LoVo (cell line): ENCODE measurements around the gene CUL9.
A peak's percentile ranks its signal among the peaks of the same experiment; 100 is the strongest.
"Not testable (repeated sequence)": the region's sequence is repeated elsewhere in the genome, so short reads cannot be mapped to it uniquely, and the experiment has no call there.

Experiments used
- DNase-seq: peaks from one replicate; pipeline ENCODE4 v3.0.0-alpha.2; 2016; ENCODE audit warnings: low spot score

CUL9 gene

GRCh38 chr6:43181942-43182860 lies at the start of gene CUL9:
Gene CUL9, plus strand, starts transcription at chr6:43182196. Its CDS starts 2,115 bp downstream, at chr6:43184311.
- peak; percentile 72 for DNase-seq

DNA sequence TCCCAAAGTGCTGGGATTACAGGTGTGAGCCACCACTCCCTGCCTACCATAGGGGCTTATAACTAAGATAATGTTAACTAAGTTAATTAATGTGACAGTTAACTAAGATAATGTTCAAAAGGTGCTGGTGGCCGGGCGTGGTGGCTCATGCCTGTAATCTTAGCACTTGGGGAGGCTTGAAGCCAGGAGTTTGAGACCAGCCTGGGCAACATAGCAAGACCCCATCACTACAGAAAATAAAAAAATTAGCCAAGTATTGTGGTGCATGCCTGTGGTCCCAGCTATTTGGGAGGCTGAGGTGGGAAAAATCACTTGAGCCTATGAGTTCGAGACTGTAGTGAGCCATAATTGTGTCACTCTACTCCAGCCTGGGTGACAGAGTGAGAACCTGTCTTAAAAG lies 43.7 kb upstream of the CUL9 start:
- DNase-seq, result no peak

DNA sequence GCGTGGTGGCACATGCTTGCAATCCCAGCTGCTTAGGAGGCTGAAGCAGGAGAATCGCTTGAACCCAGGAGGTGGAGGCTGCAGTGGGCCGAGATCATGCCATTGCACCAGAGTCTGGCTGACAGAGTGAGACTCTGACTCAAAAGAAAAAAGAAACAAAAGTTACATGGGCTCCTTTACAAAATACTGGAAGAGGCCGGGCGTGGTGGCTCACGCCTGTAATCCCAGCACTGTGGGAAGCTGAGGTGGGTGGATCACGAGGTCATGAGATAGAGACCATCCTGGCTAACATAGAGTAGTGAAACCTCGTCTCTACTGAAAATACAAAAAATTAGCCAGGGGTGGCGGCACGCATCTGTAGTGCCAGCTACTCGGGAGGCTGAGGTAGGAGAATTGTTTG lies 42.0 kb upstream of the CUL9 start:
- DNase-seq, result not testable (repeated sequence)

DNA sequence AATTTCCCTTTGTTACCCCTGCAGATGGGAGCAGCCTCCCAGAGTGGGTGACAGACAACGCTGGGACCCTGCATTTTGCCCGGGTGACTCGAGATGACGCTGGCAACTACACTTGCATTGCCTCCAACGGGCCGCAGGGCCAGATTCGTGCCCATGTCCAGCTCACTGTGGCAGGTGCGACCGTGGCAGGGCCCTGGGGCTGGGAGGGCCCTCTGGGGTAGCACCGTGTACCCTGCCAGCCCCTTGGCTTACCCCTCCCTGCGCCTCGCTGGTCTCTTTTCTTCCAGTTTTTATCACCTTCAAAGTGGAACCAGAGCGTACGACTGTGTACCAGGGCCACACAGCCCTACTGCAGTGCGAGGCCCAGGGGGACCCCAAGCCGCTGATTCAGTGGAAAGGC lies 40.4 kb upstream of the CUL9 start:
- no peak for DNase-seq

DNA sequence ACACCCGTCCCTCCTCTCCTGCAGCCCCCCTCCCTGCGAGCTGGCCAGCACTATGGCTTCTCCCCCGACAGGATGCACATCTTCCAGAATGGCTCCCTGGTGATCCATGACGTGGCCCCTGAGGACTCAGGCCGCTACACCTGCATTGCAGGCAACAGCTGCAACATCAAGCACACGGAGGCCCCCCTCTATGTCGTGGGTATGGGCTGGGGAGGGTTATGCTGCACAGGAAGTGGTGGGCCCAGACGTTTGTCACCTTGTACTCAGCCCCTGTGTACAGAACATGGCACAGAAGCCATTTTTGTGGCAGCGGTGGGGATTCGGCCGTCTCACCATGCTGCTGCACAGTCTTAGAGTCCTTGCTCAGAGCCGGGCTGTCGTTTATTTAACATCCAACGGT lies 39.9 kb upstream of the CUL9 start:
- no peak for DNase-seq

DNA sequence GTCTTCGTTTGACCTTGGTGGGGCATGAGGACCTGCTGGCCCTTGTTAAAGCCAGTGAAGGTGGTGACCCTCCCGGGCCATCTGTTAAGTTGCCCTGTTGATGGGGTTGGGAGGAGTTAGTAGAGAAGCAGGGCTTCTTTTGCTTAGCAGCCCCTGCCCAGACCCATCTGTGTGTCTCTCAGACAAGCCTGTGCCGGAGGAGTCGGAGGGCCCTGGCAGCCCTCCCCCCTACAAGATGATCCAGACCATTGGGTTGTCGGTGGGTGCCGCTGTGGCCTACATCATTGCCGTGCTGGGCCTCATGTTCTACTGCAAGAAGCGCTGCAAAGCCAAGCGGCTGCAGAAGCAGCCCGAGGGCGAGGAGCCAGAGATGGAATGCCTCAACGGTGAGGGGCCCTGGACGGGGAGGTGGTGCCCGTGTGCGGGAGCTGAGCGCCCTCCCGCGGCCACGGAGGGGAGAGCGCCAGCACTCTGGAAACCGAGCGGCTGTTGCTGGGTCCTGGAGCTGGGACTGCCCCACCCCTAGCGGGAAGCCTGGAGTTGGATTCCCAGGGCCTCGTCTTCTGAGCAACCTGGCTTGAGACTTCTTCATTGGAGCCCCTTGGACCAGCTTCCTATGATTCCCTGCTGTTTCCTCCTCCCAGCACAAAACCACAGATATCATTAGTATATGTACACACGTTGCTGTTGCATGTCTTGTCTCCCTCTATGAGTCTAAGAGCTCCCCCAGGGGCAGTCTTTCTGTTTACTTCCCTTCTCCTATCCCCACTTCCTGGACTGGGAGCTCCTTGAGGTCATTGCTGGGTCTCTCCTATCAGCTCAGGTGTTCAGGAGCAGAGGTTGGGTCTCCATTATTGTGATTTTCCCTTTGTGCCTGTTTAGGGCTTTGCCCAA lies 38.5 kb upstream of the CUL9 start:
- peak; percentile 32 for DNase-seq

DNA sequence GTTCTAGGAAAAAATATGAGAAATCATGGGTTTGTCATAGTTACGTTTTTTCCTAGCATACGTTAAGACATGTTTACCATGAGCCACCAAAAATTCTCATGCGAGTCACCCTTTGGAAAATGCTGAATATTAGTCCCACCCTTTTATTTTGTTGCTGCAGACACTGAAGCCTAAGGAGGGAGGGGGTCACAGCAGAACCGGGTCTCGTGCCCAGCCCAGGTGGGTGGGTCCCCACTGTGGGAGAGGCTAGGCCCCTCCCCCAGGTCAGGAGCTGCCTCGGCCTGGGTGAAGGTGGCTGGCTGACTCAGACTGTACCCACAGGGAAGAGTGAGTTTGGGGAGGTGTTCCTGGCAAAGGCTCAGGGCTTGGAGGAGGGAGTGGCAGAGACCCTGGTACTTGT lies 37.1 kb upstream of the CUL9 start:
- no peak for DNase-seq

GRCh38 chr6:43146261-43146660 lies 35.7 kb upstream of the CUL9 start:
- DNase-seq, result no peak

DNA sequence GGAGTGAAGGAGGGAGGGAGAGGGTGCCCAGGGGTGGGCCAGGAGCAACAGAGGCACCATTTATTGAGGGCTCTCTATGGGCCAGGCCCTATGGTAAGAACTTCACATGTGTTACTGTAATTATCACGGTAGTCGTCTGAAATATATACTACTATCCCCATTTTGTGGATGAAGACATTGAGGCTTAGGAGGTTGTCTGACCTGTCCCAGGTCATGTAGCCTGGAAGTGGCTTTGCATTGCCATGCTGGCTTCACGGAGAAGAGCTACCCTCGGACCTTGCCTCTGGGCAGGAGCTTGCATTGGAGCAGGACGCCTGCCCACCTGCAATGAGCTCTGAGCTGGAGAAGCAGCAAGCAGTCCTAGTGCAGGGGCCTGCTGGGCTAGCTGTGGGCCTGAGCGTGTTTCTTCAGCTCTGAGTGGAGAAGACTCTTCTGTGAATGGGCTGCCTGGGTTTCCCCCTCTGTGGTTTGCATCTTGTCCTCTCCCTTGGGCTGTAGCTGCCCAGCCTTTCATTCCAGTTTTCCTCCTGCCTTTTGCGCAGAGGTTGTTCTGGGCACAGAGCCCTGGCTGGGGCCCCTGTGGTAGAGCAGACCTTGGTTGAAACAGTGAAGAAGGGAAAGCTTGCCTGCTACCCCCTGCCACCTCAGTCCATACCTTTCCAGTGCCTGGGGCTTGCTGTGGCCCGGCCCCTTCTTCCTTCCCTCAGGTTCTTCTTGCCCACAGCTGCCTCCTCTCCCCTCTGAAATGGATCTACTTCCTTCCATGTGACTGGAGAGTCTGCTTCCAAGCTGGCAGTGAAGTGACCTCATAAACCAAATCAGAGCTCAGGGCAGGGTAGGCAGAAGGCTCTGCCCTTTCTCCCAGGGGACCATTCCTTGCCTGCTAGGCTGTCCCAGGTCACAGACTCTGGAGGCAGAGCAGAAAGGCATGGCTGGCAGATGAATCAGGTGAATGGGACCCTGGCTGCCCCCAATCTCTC lies 35.0 kb upstream of the CUL9 start:
- DNase-seq, result no peak

DNA sequence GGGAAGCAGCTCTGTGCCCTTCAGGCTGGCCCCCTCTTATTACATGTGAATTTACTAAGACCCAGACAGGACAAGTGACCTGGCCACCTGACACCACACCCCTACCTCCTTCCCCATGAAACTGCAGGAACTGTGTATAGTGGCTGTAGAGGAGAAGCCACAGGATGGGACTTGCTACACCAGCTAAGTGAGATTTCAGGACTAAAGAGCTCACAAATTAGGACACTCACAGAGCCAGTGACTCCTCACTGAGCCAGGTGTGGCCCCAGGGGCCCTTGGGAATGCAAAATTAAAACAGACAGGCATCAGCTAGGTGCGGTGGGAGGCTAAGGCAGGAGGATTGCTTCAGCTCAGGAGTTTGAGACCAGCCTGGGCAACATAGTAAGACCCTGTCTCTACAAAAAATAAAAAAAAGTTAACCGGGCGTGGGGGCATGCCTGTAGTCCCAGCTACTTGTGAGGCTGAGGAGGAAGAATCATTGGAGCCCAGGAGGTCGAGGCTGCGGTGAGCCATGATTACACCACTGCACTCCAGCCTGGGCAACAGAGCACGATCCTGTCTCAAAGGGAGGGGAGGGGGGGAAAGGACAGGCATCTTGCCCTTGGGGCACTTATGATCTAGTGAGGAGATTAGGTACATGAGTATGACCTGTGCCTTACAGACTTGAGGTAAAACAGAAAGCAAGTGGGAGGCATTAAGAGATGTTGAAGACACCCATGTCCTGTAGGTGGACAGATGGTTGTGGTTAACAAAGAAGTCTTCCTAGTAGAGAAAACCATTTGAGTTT lies 34.1 kb upstream of the CUL9 start:
- DNase-seq, result no peak

DNA sequence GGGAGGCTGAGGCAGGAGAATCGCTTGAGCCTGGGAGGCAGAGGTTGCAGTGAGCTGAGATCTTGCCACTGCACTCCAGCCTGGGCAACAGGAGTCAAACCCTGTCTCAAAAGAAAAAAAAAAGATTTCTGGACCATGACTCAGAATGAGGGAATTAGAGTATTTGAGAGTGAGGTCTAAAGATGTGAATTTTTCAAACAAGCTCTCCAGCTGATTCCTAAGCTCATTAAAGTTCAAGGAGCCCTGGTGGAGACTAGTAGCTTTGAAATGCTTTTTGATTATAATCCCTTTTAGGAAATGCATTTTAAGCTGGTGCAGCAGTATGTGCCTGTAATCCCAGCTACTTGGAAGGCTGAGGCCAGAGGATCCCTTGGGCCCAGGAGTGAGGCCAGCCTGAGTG lies 32.7 kb upstream of the CUL9 start:
- DNase-seq, result no peak

- no peak for DNase-seq
Measured at GRCh38 chr6:43150051-43150751, 31.8 kb upstream of the CUL9 start.

DNA sequence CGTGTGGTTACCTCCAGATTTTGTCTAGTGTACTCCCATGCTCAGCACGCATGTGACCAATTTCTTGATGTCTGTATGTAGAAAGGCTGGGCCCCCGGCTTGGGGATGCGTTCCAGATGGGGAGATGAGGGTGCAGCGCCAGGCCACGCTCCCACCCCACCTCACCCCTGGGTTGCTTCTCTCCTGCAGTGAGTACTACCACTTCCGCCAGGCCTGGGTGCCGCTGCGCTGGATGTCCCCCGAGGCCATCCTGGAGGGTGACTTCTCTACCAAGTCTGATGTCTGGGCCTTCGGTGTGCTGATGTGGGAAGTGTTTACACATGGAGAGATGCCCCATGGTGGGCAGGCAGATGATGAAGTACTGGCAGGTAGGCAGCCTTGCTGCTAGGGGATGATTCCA lies 22.4 kb upstream of the CUL9 start:
- DNase-seq, result no peak

- no peak for DNase-seq
Measured at GRCh38 chr6:43163899-43164298, 18.1 kb upstream of the CUL9 start.

DNA sequence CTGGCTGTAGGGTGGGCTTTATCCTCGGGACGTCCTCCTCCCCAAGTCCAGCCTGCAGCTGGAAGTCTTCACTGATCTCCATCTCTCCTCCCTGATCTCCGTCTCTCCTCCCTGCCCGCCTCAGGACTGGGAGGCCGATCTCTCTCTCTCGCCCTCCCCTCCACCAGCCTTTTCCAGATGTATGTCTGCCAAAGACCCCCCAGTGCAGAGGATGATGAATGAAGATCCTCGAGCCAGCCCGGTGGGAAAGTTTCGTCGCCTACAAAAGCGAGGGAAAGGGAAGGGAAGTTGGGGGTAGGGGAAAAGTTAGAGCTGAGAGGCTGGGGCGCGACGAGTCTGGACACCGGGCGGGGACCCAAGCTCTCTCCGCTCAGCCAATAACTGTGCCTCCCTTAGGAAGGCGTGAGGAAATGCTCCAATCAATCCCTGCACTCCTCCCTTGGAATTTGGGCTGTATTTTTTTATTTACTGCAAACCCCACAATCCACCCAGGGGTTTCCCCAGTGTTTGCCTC lies 11.5 kb upstream of the CUL9 start:
- peak; percentile 86 for DNase-seq

GRCh38 chr6:43170931-43171706 lies 10.9 kb upstream of the CUL9 start, which contains the start of gene SRF:
Gene SRF, plus strand, starts transcription at chr6:43171269. Its CDS starts 388 bp downstream, at chr6:43171657.
- peak; percentile 99 for DNase-seq

GRCh38 chr6:43171707-43172103 lies 10.3 kb upstream of the CUL9 start:
- DNase-seq, result no peak

- DNase-seq, result peak; percentile 18
Measured at GRCh38 chr6:43172104-43173007, 9.6 kb upstream of the CUL9 start.
